ENCODE results near the gene CEACAM18. TPM values are rescaled to one million over a fixed set of nuclear protein-coding genes. Genes with fewer than 3 reads are reported as not detected.
A peak's percentile ranks its signal among the peaks of the same experiment; 100 is the strongest.
"Not testable (repeated sequence)": the region's sequence is repeated elsewhere in the genome, so short reads cannot be mapped to it uniquely, and the experiment has no call there.

CEACAM18 gene
- polyA plus RNA-seq, 4 donors, result 0.10 to 5.8 (median 1.9) TPM

- DNase-seq, result no peak
- H3K4me1 ChIP-seq (ENCODE audit: control insufficient read depth in 3 of 3, insufficient read depth in 2 of 3, low read depth in 1 of 3, low read length in 2 of 3), result no peaks in the 10 kb centered on the region
- 70 to 73% (median 71%) methylated on average over 10 of the region's 10 CpGs for WGBS, 3 donors
- no peak for FAIRE-seq
- H3K9me3 ChIP-seq (ENCODE audit: control insufficient read depth in 2 of 2, insufficient read depth in 1 of 2, low read depth in 1 of 2, low read length in 1 of 2), result no peaks in the 10 kb centered on the region
- peaks cover 0 to 8% (median 3%) of the 10 kb centered on the region in 3 donors for H3K27me3 ChIP-seq (ENCODE audit: control insufficient read depth in 3 of 3, insufficient read depth in 3 of 3, low read length in 3 of 3)
- no peak within 1 kb of the TSS for H3K4me3 ChIP-seq (ENCODE audit: low read depth in 1 of 3, low read length in 3 of 3)
- no peaks in the 10 kb centered on the region for H3K36me3 ChIP-seq (ENCODE audit: control insufficient read depth in 3 of 3, insufficient read depth in 2 of 3, low read depth in 1 of 3, low read length in 3 of 3)
- H3K27ac ChIP-seq (ENCODE audit: low read depth in 1 of 3, low read length in 2 of 3), result no peak within 1 kb of the TSS
These were observed 20.2 kb upstream of the CEACAM18 start, which contains the start of gene SIGLEC8 for GRCh38 chr19:51458051-51458645. Gene SIGLEC8, minus strand, starts transcription at chr19:51458454. Its CDS starts 67 bp downstream, at chr19:51458387.

GRCh38 chr19:51458899-51459505, 19.3 kb upstream of the CEACAM18 start:
- H3K27ac ChIP-seq (ENCODE audit: low read depth in 1 of 3, low read length in 2 of 3), result no peak overlapping the region
- no peak for DNase-seq
- H3K27me3 ChIP-seq (ENCODE audit: control insufficient read depth in 3 of 3, insufficient read depth in 3 of 3, low read length in 3 of 3), result peaks cover 0 to 8% (median 3%) of the 10 kb centered on the region in 3 donors
- no peak for FAIRE-seq
- H3K9me3 ChIP-seq (ENCODE audit: control insufficient read depth in 2 of 2, insufficient read depth in 1 of 2, low read depth in 1 of 2, low read length in 1 of 2), result no peaks in the 10 kb centered on the region
- H3K36me3 ChIP-seq (ENCODE audit: control insufficient read depth in 3 of 3, insufficient read depth in 2 of 3, low read depth in 1 of 3, low read length in 3 of 3), result no peaks in the 10 kb centered on the region
- no peaks in the 10 kb centered on the region for H3K4me1 ChIP-seq (ENCODE audit: control insufficient read depth in 3 of 3, insufficient read depth in 2 of 3, low read depth in 1 of 3, low read length in 2 of 3)
- H3K4me3 ChIP-seq (ENCODE audit: low read depth in 1 of 3, low read length in 3 of 3), result no peak overlapping the region
- 71 to 76% (median 75%) methylated on average over 14 of the region's 14 CpGs for WGBS, 3 donors

- Histone ChIP-seq H3K4me3 (ENCODE audit: low read depth in 1 of 3, low read length in 3 of 3) (peak overlapping the region in 1 of 3 donors; percentile 19), H3K36me3 (ENCODE audit: control insufficient read depth in 3 of 3, insufficient read depth in 2 of 3, low read depth in 1 of 3, low read length in 3 of 3) (no peaks in the 10 kb centered on the region), H3K27ac (ENCODE audit: low read depth in 1 of 3, low read length in 2 of 3) (no peak overlapping the region), H3K9me3 (ENCODE audit: control insufficient read depth in 2 of 2, insufficient read depth in 1 of 2, low read depth in 1 of 2, low read length in 1 of 2) (no peaks in the 10 kb centered on the region), H3K4me1 (ENCODE audit: control insufficient read depth in 3 of 3, insufficient read depth in 2 of 3, low read depth in 1 of 3, low read length in 2 of 3) (no peaks in the 10 kb centered on the region), H3K27me3 (ENCODE audit: control insufficient read depth in 3 of 3, insufficient read depth in 3 of 3, low read length in 3 of 3) (peaks cover 0 to 8% (median 3%) of the 10 kb centered on the region in 3 donors)
- peak in 1 of 2 donors; percentile 59 for DNase-seq
- no peak for FAIRE-seq
- whole genome bisulfite sequencing, 3 donors, result 58 to 68% (median 65%) methylated on average over 13 of the region's 13 CpGs
These were observed 18.0 kb upstream of the CEACAM18 start for GRCh38 chr19:51460164-51460992.

- FAIRE-seq, result no peak
- peaks cover 0 to 8% (median 3%) of the 10 kb centered on the region in 3 donors for H3K27me3 ChIP-seq (ENCODE audit: control insufficient read depth in 3 of 3, insufficient read depth in 3 of 3, low read length in 3 of 3)
- H3K36me3 ChIP-seq (ENCODE audit: control insufficient read depth in 3 of 3, insufficient read depth in 2 of 3, low read depth in 1 of 3, low read length in 3 of 3), result no peaks in the 10 kb centered on the region
- H3K27ac ChIP-seq (ENCODE audit: low read depth in 1 of 3, low read length in 2 of 3), result peak overlapping the region in 1 of 3 donors; percentile 49
- DNase-seq, result no peak
- H3K9me3 ChIP-seq (ENCODE audit: control insufficient read depth in 2 of 2, insufficient read depth in 1 of 2, low read depth in 1 of 2, low read length in 1 of 2), result no peaks in the 10 kb centered on the region
- H3K4me3 ChIP-seq (ENCODE audit: low read depth in 1 of 3, low read length in 3 of 3), result no peak overlapping the region
- no peaks in the 10 kb centered on the region for H3K4me1 ChIP-seq (ENCODE audit: control insufficient read depth in 3 of 3, insufficient read depth in 2 of 3, low read depth in 1 of 3, low read length in 2 of 3)
- WGBS, 3 donors, result 68 to 76% (median 70%) methylated on average over 8 of the region's 8 CpGs
These were observed 16.6 kb upstream of the CEACAM18 start for GRCh38 chr19:51461723-51462161.

- peaks cover 0 to 8% (median 3%) of the 10 kb centered on the region in 3 donors for H3K27me3 ChIP-seq (ENCODE audit: control insufficient read depth in 3 of 3, insufficient read depth in 3 of 3, low read length in 3 of 3)
- no peaks in the 10 kb centered on the region for H3K4me1 ChIP-seq (ENCODE audit: control insufficient read depth in 3 of 3, insufficient read depth in 2 of 3, low read depth in 1 of 3, low read length in 2 of 3)
- FAIRE-seq (no peak), DNase-seq (no peak)
- H3K36me3 ChIP-seq (ENCODE audit: control insufficient read depth in 3 of 3, insufficient read depth in 2 of 3, low read depth in 1 of 3, low read length in 3 of 3), result no peaks in the 10 kb centered on the region
- H3K9me3 ChIP-seq (ENCODE audit: control insufficient read depth in 2 of 2, insufficient read depth in 1 of 2, low read depth in 1 of 2, low read length in 1 of 2), result no peaks in the 10 kb centered on the region
- H3K27ac ChIP-seq (ENCODE audit: low read depth in 1 of 3, low read length in 2 of 3), result no peak overlapping the region
- H3K4me3 ChIP-seq (ENCODE audit: low read depth in 1 of 3, low read length in 3 of 3), result no peak overlapping the region
- 60 to 83% (median 80%) methylated on average over 6 to 7 of the region's 7 CpGs for WGBS, 3 donors
These were observed 16.1 kb upstream of the CEACAM18 start for GRCh38 chr19:51462276-51462675.

- DNase-seq (no peak), FAIRE-seq (no peak)
- H3K9me3 ChIP-seq (ENCODE audit: control insufficient read depth in 2 of 2, insufficient read depth in 1 of 2, low read depth in 1 of 2, low read length in 1 of 2), result no peaks in the 10 kb centered on the region
- no peak overlapping the region for H3K27ac ChIP-seq (ENCODE audit: low read depth in 1 of 3, low read length in 2 of 3)
- no peaks in the 10 kb centered on the region for H3K36me3 ChIP-seq (ENCODE audit: control insufficient read depth in 3 of 3, insufficient read depth in 2 of 3, low read depth in 1 of 3, low read length in 3 of 3)
- no peaks in the 10 kb centered on the region for H3K4me1 ChIP-seq (ENCODE audit: control insufficient read depth in 3 of 3, insufficient read depth in 2 of 3, low read depth in 1 of 3, low read length in 2 of 3)
- peaks cover 0 to 8% (median 3%) of the 10 kb centered on the region in 3 donors for H3K27me3 ChIP-seq (ENCODE audit: control insufficient read depth in 3 of 3, insufficient read depth in 3 of 3, low read length in 3 of 3)
- H3K4me3 ChIP-seq (ENCODE audit: low read depth in 1 of 3, low read length in 3 of 3), result no peak overlapping the region
- 69 to 80% (median 73%) methylated on average over 8 to 10 of the region's 10 CpGs for WGBS, 3 donors
These were observed 15.7 kb upstream of the CEACAM18 start for GRCh38 chr19:51462681-51463080.

GRCh38 chr19:51463976-51464581, 14.3 kb upstream of the CEACAM18 start:
- 27 to 51% (median 46%) methylated on average over 13 to 14 of the region's 33 CpGs for WGBS, 3 donors
- H3K27me3 ChIP-seq (ENCODE audit: control insufficient read depth in 3 of 3, insufficient read depth in 3 of 3, low read length in 3 of 3), result peaks cover 0 to 10% (median 3%) of the 10 kb centered on the region in 3 donors
- not testable (repeated sequence) for H3K4me1 ChIP-seq (ENCODE audit: control insufficient read depth in 3 of 3, insufficient read depth in 2 of 3, low read depth in 1 of 3, low read length in 2 of 3); H3K36me3 ChIP-seq (ENCODE audit: control insufficient read depth in 3 of 3, insufficient read depth in 2 of 3, low read depth in 1 of 3, low read length in 3 of 3); H3K4me3 ChIP-seq (ENCODE audit: low read depth in 1 of 3, low read length in 3 of 3); DNase-seq; H3K27ac ChIP-seq (ENCODE audit: low read depth in 1 of 3, low read length in 2 of 3); FAIRE-seq; H3K9me3 ChIP-seq (ENCODE audit: control insufficient read depth in 2 of 2, insufficient read depth in 1 of 2, low read depth in 1 of 2, low read length in 1 of 2)

- no peak overlapping the region for H3K4me3 ChIP-seq (ENCODE audit: low read depth in 1 of 3, low read length in 3 of 3)
- no peaks in the 10 kb centered on the region for H3K4me1 ChIP-seq (ENCODE audit: control insufficient read depth in 3 of 3, insufficient read depth in 2 of 3, low read depth in 1 of 3, low read length in 2 of 3)
- no peak for FAIRE-seq
- DNase-seq, result no peak
- H3K9me3 ChIP-seq (ENCODE audit: control insufficient read depth in 2 of 2, insufficient read depth in 1 of 2, low read depth in 1 of 2, low read length in 1 of 2), result no peaks in the 10 kb centered on the region
- 52 to 58% (median 55%) methylated on average over 3 of the region's 3 CpGs for WGBS, 3 donors
- peaks cover 0 to 10% (median 3%) of the 10 kb centered on the region in 3 donors for H3K27me3 ChIP-seq (ENCODE audit: control insufficient read depth in 3 of 3, insufficient read depth in 3 of 3, low read length in 3 of 3)
- H3K36me3 ChIP-seq (ENCODE audit: control insufficient read depth in 3 of 3, insufficient read depth in 2 of 3, low read depth in 1 of 3, low read length in 3 of 3), result no peaks in the 10 kb centered on the region
- H3K27ac ChIP-seq (ENCODE audit: low read depth in 1 of 3, low read length in 2 of 3), result no peak overlapping the region
These were observed 11.6 kb upstream of the CEACAM18 start for GRCh38 chr19:51466723-51467122.

Measured in small intestine (tissue), 7 donors.